NCI-H460 (cell line): ENCODE data around the gene RTL10. TPM values are rescaled to one million over a fixed set of nuclear protein-coding genes. Genes with fewer than 3 reads are reported as not detected.
"Not testable (repeated sequence)": the region's sequence is repeated elsewhere in the genome, so short reads cannot be mapped to it uniquely, and the experiment has no call there.

Experiments
- DNase-seq: peaks from one replicate; pipeline ENCODE4 v3.0.0-alpha.2; 2016; ENCODE audit warnings: low read depth; ENCODE audit errors: extremely low read depth
- total RNA-seq: library from RNA; depleted of rRNA; stranded (reverse); fragments of >200 nt; shearing (Covaris generic); gene quantifications from 2 replicates; pipeline ENCODE4 v1.2.3, GENCODE V29; 2014

RTL10 gene
- total RNA-seq, 1 experiment from 2014 or later = 13.0 TPM

GRCh38 chr22:19890502-19891316, 36.0 kb upstream of the RTL10 start:
- no peak for DNase-seq

- DNase-seq = no peak
These were observed 35.3 kb upstream of the RTL10 start for GRCh38 chr22:19889951-19890350.

- DNase-seq = no peak
These were observed 33.6 kb upstream of the RTL10 start for GRCh38 chr22:19888131-19888746.

GRCh38 chr22:19887256-19887985, 32.7 kb upstream of the RTL10 start:
- no peak for DNase-seq

- no peak for DNase-seq
These were observed 32.1 kb upstream of the RTL10 start for GRCh38 chr22:19886605-19887255.

GRCh38 chr22:19885841-19886592, 31.3 kb upstream of the RTL10 start:
- DNase-seq = no peak

- no peak for DNase-seq
These were observed 30.5 kb upstream of the RTL10 start for GRCh38 chr22:19884954-19885751.

GRCh38 chr22:19884161-19884953, 29.7 kb upstream of the RTL10 start:
- DNase-seq = no peak

- not testable (repeated sequence) for DNase-seq
These were observed 28.8 kb upstream of the RTL10 start for GRCh38 chr22:19883446-19883845.

- no peak for DNase-seq
These were observed 28.0 kb upstream of the RTL10 start for GRCh38 chr22:19882446-19883381.

- peak; percentile 89 for DNase-seq
These were observed 26.3 kb upstream of the RTL10 start for GRCh38 chr22:19880786-19881569.

GRCh38 chr22:19879992-19880785, 25.5 kb upstream of the RTL10 start:
- DNase-seq = no peak

- DNase-seq = no peak
These were observed 24.9 kb upstream of the RTL10 start for GRCh38 chr22:19879643-19879991.

- no peak for DNase-seq
These were observed 24.5 kb upstream of the RTL10 start for GRCh38 chr22:19879246-19879570.

GRCh38 chr22:19878461-19879245, 24.0 kb upstream of the RTL10 start:
- no peak for DNase-seq
